Measurements from ENCODE around the gene RRAS.

- no peak for TF ChIP-seq EZH2 (IDR thresholded peaks at IDR 0.05)
- TF ChIP-seq POLR2AphosphoS5 (IDR thresholded peaks at IDR 0.05; ENCODE audit: borderline replicate concordance, low read depth, low read length) = no peak
These were observed 12.9 kb upstream of the RRAS start for GRCh38 chr19:49652551-49653465.
